Measurements from ENCODE around the gene ANKS6. TPM values are rescaled to one million over a fixed set of nuclear protein-coding genes. Genes with fewer than 3 reads are reported as not detected.

Gene ANKS6
- polyA plus RNA-seq, 1 donor from 2014 or later = 16.6 TPM

- no peak overlapping the region for H2AFZ ChIP-seq (ENCODE audit: low read depth, low read length)
- no peaks in the 10 kb centered on the region for H3K36me3 ChIP-seq (ENCODE audit: insufficient read depth, low read length)
Observed at GRCh38 chr9:98833090-98833956, 37.0 kb upstream of the ANKS6 start.

GRCh38 chr9:98832768-98833089 lies 36.4 kb upstream of the ANKS6 start:
- H3F3A ChIP-seq (ENCODE audit: insufficient read depth, low read length, poor library complexity, severe bottlenecking) = no peaks in the 10 kb centered on the region
- H3K27me3 ChIP-seq (ENCODE audit: insufficient read depth, low read depth, low read length) = no peaks in the 10 kb centered on the region
- no peaks in the 10 kb centered on the region for H3K36me3 ChIP-seq (ENCODE audit: insufficient read depth, low read length)
- H3K4me3 ChIP-seq (ENCODE audit: low read length) = no peak overlapping the region
- TF ChIP-seq REST (IDR thresholded peaks at IDR 0.05; ENCODE audit: borderline replicate concordance) (no peak), TAF1 (IDR thresholded peaks at IDR 0.05; ENCODE audit: low read depth) (no peak), MXI1 (conservative IDR thresholded peaks at IDR 0.05; ENCODE audit: poor library complexity, severe bottlenecking) (no peak), EZH2 (IDR thresholded peaks at IDR 0.05; ENCODE audit: borderline replicate concordance, insufficient read depth, low read length, poor library complexity, severe bottlenecking) (no peak), CTCF (IDR thresholded peaks at IDR 0.05; ENCODE audit: poor library complexity, severe bottlenecking) (no peak), POLR2AphosphoS5 (IDR thresholded peaks at IDR 0.05) (no peak), EP300 (conservative IDR thresholded peaks at IDR 0.05; ENCODE audit: poor library complexity, severe bottlenecking) (no peak), SMC3 (conservative IDR thresholded peaks at IDR 0.05; ENCODE audit: poor library complexity) (no peak), RAD21 (conservative IDR thresholded peaks at IDR 0.05) (no peak)
- no peak overlapping the region for H3K27ac ChIP-seq (ENCODE audit: low read length)
- no peak overlapping the region for H2AFZ ChIP-seq (ENCODE audit: low read depth, low read length)
- H3K9me3 ChIP-seq (ENCODE audit: low read length) = no peaks in the 10 kb centered on the region
- H3K4me2 ChIP-seq (ENCODE audit: low read length) = no peak overlapping the region
- no peak overlapping the region for H3K9ac ChIP-seq (ENCODE audit: low read length)
- H3K9me2 ChIP-seq (ENCODE audit: insufficient read depth, low read length) = no peaks in the 10 kb centered on the region
- H3K79me2 ChIP-seq (replicated peaks; ENCODE audit: insufficient read depth, low read length) = no peaks in the 10 kb centered on the region
- no peaks in the 10 kb centered on the region for H4K20me1 ChIP-seq (ENCODE audit: insufficient read depth)

More at GRCh38 chr9:98833090-98833956, 37.0 kb upstream of the ANKS6 start:
- Histone ChIP-seq H3K9ac (ENCODE audit: low read length) (no peak overlapping the region), H3K4me3 (ENCODE audit: low read length) (no peak overlapping the region), H4K20me1 (ENCODE audit: insufficient read depth) (no peaks in the 10 kb centered on the region), H3K27me3 (ENCODE audit: insufficient read depth, low read depth, low read length) (no peaks in the 10 kb centered on the region), H3K9me3 (ENCODE audit: low read length) (no peaks in the 10 kb centered on the region), H3F3A (ENCODE audit: insufficient read depth, low read length, poor library complexity, severe bottlenecking) (no peaks in the 10 kb centered on the region), H3K79me2 (replicated peaks; ENCODE audit: insufficient read depth, low read length) (no peaks in the 10 kb centered on the region), H3K4me2 (ENCODE audit: low read length) (no peak overlapping the region), H3K27ac (ENCODE audit: low read length) (no peak overlapping the region), H3K9me2 (ENCODE audit: insufficient read depth, low read length) (no peaks in the 10 kb centered on the region)
- TF ChIP-seq MXI1 (conservative IDR thresholded peaks at IDR 0.05; ENCODE audit: poor library complexity, severe bottlenecking) (no peak), POLR2AphosphoS5 (IDR thresholded peaks at IDR 0.05) (no peak), EZH2 (IDR thresholded peaks at IDR 0.05; ENCODE audit: borderline replicate concordance, insufficient read depth, low read length, poor library complexity, severe bottlenecking) (no peak), TAF1 (IDR thresholded peaks at IDR 0.05; ENCODE audit: low read depth) (no peak), CTCF (IDR thresholded peaks at IDR 0.05; ENCODE audit: poor library complexity, severe bottlenecking) (no peak)

Data from neural cell (in vitro differentiated cells).